ENCODE measurements around the gene TSHZ2. TPM values are rescaled to one million over a fixed set of nuclear protein-coding genes. Genes with fewer than 3 reads are reported as not detected.
A peak's percentile ranks its signal among the peaks of the same experiment; 100 is the strongest.
"Not testable (repeated sequence)": the region's sequence is repeated elsewhere in the genome, so short reads cannot be mapped to it uniquely, and the experiment has no call there.

The TSHZ2 gene
- total RNA-seq, 1 experiment from 2014 or later, result 0.05 TPM

DNA sequence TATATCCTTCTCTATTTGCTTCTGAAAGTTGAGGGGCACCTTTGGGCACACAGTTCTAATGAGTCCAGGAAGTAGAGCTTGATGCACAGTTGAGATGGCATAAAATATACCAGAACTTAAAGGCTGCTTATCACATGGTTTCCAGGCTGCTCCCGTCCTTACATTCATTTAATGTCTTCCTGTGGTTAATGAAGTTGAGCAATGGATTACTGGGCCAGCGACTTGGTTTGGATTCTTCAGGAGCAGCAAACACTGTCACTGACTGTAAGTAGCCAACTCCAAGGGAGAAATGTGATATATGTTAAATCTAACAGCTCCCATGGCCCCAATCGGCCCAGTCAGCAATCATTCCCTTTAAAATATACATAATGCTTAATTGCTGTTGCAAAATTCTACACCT lies 9.0 kb upstream of the TSHZ2 start:
- DNase-seq (ENCODE audit: low spot score), result no peak

DNA sequence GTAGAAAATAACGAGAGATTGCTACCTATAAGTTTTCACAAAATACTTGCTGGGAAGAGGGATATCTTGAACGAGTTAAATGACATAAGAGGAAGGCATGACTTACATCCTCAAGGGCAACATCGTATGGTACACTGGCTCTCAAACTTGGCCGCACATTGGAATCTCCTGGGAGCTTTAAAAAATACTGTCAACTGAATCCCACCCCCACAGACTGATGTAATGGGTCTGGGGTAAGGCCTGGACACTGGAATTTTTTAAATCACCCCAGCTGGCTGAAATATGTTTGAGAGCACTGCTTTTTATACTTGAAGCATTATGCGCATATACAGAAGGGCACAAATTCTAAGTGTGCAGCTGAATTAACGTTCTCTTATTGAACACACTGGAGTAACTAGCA lies 8.0 kb upstream of the TSHZ2 start:
- DNase-seq (ENCODE audit: low spot score), result no peak

DNA sequence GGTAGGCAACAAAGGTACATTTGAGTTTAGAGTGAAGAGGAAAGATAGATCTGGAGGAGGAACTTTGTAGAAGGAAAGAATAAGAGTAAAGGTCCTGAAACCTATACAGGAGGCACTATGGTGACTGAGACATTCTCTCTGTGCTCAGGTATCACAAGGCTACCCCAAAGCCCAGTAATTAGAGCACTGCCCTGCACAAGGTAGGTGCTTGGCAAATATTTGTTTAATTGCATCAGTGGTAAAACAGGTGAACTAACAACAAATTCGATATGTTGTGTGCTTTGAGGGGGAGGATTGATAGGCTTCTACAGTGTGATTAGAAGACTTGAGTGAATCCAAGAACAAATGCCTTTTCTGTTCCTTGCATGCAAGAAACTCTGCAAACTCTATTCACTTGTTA lies 6.8 kb upstream of the TSHZ2 start:
- no peak for DNase-seq (ENCODE audit: low spot score)

DNA sequence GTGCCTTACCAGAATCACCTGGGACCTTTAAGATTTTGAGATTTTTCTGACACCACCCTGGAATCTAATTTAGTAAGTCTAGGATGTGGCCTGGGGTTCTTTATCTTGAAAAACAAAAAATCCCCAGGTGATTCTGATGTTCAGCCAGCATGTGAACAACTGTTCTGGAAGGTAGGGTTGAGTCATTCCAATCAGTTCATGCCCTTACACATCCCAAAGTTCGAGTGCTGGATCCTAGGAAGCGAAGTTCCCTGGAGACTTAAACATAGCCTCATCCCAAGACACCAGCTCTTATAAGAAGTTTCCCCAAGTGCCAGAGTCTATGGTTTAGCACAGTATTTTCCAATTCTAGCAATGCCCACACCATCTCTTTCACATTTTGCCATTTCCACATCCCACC lies 6.3 kb upstream of the TSHZ2 start:
- no peak for DNase-seq (ENCODE audit: low spot score)

DNA sequence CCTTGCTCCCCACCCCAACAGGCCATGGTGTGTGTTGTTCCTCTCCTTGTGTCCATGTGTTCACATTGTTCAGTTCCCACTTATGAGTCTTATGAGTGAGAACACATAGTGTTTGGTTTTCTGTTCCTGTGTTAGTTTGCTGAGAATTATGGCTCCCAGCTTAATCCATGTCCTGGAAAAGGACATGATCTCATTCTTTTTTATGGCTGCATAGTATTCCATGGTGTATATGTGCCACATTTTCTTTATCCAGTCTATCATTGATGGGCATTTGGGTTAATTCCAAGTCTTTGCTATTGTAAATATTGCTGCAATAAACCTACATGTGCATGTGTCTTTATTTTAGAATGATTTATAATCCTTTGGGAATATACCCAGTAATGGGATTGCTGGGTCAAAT lies 5.6 kb upstream of the TSHZ2 start:
- DNase-seq (ENCODE audit: low spot score), result not testable (repeated sequence)

DNA sequence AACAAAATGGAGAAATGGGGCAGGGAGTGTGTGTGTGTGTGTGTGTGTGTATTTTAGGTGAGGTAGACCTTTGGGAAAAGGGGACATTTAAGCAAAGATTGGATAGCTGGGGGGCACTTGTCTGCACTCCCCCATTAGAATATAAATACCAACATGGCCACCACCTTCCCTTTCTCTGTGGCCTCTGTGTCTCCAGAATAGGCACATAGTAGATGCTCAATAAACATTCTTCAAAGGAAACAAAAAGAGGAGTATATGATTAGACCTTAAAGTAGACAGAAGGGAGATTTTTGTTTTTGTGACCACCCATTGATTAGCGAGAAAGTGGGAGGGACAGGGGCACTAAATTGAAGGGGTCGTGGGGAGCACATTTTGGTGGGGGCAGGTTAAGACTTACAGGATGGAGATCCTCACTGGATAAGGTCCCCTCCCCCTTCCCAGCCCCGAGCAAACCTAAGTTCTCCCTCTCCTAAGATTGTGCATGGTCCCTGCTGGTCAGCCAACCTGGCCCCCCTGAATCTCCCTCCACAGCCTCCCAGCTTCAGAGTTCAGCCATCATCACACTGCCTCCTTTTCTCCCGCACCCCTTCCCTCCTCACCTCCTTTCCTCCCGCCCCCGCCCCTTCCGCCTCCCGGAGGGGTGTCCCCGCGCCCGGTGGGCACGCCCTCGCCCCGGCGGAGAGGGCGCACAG lies 514 bp upstream of the TSHZ2 start:
- no peak for DNase-seq (ENCODE audit: low spot score)

DNA sequence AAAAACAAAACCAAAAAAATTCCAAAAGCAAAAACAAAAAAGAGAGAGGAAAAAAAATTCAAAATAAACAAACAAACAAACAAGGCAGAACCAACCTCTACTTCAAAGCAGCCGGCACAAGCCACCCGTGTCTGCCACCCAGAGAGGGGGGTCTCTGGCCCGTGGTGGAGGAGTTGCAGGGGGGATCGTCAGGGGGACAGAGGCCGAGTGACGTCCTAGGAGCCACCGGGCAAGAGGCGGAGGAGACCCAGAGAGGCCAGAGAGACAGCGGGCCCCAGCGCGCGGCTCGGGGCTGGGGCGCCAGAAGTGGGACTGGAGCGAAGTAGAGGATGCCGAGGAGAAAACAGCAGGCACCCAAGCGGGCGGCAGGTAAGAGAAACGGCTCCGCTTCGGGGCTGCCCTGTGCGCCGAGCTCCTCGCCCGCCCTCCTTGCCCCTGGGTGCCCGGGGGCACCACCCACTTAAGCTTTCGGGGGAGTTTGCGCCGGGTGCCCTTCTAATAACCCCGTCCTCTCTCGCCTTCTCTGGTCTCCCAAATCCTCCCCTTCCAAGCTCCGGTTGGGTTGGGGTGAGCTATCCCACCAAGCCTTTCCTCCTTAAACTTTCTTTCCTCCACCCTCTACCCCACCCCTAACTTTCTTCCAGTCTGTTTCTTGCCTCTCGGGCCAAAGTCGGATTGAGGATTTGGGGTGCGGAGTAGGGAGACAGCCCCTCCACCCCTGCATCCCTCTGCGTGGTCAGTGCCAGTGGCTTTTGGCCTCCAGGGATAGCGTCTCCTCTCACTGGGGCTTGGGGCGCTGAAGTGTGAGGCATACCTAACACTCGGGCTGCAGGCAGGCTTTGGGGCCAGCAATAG lies 1.0 kb downstream of the TSHZ2 start:
- peak; percentile 35 for DNase-seq (ENCODE audit: low spot score)

DNA sequence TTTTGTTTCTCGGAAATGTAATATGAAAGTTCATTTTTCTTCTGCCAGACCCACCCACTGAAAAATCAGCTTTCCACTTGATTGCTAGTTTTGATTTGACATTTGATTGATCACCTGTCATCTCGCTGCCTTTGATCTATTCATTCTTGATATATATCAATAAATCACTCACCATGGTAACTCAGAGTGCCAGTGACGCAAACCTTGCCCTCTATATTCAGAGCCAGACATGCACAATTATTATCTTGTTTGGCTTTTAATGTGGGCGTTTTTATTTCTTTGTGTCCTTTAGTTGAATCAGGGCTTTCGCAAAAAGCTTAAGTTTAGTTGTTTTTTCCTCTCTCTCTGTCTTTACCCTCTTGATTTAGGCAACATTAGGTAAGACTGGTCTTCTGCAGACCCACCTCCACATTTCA lies 2.0 kb downstream of the TSHZ2 start:
- peak; percentile 36 for DNase-seq (ENCODE audit: low spot score)

DNA sequence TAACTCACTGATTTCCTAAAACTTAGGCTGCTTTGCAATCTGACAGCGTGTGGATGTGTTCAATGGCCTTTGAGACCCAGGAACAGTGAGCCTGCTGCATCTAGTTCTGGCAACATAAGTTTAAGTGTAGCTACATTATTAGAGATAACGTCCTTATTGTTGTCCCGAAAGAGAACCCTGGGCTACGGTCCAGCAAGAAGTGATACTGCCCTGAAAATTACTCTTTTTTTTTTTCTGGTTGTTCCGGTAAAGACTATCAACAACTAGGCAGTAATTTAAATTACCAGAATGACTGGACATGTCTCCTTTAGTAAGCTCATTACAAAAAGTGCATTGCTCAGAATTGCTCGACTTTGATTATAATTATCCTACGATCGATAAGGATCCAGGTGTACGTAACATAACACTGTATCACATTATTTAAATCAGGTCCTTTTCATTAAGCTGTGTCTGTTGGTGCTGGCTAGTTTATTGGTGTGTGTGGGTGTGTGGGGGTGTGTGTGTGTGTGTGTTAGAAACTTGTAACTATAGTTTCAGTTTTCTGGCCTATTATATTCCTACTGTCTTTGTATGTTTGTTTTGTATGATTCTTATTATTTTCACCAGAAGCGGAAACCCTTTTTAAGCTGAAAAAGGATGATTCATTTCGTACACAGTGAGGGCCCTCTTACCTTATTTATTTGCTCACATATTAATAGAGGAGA lies 3.0 kb downstream of the TSHZ2 start:
- DNase-seq (ENCODE audit: low spot score), result no peak

DNA sequence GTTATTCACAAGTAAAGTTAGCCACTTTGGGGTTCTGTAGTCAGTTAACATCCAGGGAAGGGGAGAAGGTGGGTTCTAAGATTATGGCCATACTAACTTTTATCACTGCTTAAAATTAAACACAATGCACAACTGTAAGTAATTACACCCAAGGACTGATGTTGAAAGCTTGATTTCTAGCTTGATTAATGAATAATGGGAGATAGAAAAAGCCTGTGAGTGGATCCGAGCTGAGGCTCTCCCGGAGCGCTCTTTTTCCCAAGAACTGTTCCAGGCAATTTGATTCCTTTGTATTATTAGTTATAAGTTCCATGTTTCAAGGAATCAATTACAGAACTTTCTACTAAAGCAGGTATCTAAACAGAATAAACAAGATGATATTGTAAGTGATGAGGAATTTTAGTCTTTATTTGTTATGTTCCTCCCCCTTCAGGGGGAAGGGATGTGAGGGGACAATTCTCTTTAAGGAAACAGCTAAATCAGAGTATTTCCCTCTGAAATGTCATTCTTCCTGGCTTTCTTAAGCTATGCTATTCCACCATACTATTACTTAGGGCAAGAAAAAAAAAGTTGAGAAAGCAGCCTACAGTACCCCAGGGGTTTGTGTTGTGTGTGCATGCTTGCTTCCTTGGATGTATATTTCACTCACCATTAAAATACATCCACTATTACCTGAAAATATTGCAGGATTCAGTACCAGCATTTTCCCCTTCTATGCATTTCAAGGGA lies 3.8 kb downstream of the TSHZ2 start:
- no peak for DNase-seq (ENCODE audit: low spot score)

DNA sequence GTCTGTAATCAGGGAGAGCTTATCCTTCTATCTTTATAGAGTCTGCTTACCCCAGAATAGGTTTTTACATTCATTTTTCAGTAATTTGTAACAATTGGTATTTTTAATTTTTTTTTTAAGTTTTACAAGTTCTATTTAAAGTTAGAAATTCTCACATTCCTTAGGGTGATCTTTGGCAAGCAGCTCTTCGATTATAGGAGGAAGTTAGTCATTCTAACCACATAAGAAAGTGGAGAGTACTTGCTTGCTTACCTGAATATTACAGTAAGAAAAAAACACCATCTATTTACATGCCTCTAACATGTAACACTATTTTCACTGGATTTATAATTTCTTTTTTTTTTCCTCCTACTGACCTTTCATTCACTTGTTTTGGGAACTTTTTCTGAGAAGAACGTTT lies 6.7 kb downstream of the TSHZ2 start:
- DNase-seq (ENCODE audit: low spot score), result no peak

DNA sequence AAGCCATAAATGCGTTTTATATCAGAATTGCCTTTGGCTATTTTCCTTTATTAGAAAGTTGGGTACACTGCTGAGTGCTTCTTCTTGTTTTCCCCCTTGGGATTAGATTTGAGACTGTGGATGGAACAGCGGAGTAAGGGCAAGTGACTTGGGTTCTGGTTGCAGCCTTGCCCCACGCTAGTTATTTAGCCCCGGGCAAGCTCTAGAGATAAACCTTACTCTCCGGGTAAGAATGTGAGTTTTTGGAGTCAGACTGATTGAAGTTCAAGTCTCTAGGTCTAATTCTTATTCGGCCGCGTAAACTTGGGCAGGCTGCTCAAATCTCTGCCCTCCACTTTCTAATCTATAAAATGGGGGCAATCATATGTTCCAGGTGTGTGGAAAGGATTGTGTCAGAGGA lies 8.9 kb downstream of the TSHZ2 start:
- DNase-seq (ENCODE audit: low spot score), result no peak

DNA sequence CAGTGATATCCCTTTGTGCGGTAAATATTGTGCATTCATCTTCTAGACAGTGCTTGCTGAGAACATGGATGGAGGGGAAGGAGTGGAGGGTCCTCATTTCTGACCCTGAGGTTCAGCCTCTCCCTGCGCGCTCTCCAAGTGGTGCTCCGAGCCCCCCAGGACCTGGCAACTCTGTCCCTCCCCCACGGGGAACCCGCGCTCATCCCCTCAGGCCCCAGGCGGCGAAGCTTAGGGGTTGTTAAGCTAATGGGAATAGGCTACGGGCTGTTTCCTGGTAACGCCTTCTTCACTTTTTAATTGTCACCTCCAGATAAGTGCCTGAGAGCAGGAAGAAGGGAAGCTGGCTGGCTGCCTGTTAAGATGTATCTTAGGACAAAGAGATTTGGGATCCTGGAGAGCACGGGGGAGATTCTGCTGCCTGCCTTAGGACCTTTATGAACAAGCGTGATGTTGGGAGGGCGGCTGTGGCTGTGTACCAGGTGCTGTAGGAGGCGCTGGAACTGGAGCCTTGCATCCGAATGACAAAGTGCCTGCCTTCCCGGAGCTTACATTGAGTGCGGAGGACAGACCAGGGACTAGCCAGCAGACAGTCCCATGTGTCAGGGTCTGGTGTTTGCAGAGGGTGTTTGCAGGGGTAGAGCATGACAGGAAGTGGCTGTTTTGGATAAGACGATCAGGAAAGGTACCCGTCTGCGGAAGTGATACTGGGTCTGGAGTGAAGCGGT lies 11.7 kb downstream of the TSHZ2 start:
- DNase-seq (ENCODE audit: low spot score), result no peak

DNA sequence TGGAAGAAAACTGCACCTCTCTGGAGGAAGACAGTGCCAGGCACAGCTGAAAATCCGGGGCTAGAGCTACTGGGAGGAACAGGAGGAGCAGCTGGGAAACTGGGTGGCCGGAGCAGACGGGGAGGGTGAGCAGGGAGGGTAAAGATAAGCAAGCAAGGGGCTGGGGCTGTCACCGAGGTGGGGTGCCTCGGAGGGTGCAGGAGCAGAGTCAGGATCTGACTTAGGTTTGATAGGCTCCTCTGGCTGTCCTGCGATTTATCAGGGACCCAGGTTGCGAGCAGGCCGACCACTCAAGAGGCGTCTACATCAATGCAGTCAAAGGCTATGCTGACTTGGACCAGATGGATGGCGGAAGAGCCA lies 12.3 kb downstream of the TSHZ2 start:
- no peak for DNase-seq (ENCODE audit: low spot score)

DNA sequence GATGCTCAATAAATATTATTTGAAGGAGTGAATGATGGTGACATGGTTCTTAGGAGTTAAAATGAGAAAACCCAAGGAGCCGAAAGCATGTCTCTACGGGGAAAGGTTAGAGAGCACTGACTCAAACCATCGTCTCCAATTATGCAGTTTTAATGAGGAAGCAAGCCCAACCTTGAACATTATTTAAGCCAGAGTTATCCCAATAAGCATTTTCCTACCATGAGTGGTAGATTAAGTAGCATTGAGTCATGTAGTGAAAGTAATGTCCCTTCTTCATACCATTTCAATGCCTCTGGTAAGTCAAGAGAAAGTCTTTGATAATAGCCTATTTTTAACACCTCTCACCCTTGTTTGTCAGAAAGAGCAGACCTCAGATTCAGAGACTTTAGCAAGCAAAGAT lies 13.5 kb downstream of the TSHZ2 start:
- no peak for DNase-seq (ENCODE audit: low spot score)

DNA sequence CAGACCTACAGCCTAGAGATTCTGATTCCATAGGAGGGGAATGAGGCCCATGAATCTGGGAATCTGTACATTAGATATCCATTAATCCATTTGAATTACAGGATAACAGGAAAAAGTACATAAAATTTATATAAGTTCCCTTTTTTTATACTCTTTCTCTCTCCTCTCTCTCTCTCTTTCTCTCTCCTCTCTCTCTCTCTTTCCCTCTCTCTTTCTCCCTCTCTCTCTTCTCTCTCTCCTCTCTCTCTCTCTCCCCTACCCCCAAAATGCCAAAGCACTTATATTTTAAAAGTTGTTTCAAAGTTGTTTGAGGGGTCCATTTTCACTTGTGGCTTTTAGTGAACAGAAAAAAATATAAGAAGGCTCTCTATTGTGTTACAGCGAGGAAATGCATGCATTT lies 15.1 kb downstream of the TSHZ2 start:
- DNase-seq (ENCODE audit: low spot score), result no peak

DNA sequence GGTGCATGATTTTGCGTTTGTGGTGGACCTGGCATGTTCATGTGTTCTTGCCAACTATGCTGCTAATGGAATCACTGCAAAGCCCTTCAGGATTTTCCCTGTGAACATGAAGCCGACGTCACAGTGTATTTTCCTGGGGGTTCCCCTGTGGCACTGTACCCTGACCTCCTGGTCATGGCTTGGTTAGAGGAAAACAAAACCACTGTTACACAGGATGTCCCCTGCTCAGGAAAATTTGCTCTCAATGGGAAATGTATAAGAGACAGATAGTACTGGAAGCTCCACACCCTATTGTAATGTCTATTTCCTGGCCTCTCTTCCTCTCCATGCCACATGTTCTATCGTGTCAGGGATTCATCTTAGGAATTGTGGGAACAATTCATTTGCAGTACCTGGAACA lies 19.7 kb downstream of the TSHZ2 start:
- no peak for DNase-seq (ENCODE audit: low spot score)

DNA sequence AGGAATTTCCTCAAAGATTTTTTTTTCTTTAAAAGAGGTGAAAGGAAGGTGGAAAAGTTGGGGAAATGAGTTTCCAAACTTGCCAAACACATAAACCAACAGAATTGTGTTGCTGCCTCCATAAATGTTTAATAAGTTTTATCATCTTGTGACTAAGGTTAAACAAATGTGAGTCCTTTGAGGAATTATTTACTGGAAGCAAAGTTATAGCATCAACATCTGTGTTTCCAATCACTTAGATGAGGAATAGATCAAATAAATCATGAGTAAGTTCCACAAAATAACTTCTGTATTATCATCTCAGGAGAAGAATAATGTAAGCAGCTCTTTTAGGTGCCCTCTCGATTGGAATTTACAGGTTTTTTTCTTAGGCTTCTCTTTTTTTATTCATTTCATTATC lies 20.5 kb downstream of the TSHZ2 start:
- no peak for DNase-seq (ENCODE audit: low spot score)

DNA sequence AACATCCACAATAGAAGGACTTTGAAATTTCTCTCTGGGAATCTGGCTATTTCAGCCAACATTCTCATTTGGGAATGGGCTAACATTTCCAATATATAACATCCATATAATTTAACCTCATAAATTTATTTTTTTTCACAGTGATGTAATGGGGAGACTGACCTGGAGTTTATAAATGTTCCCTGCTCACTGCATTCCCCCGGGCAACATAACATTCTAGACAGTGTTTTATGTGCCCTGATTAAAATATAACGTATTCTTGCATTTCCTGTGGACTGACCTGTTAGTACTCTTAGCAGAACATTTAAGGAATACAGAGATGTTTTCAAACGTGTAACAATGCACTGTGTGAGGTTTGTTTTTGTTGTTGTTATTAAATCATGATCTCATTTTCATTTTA lies 20.9 kb downstream of the TSHZ2 start:
- no peak for DNase-seq (ENCODE audit: low spot score)

DNA sequence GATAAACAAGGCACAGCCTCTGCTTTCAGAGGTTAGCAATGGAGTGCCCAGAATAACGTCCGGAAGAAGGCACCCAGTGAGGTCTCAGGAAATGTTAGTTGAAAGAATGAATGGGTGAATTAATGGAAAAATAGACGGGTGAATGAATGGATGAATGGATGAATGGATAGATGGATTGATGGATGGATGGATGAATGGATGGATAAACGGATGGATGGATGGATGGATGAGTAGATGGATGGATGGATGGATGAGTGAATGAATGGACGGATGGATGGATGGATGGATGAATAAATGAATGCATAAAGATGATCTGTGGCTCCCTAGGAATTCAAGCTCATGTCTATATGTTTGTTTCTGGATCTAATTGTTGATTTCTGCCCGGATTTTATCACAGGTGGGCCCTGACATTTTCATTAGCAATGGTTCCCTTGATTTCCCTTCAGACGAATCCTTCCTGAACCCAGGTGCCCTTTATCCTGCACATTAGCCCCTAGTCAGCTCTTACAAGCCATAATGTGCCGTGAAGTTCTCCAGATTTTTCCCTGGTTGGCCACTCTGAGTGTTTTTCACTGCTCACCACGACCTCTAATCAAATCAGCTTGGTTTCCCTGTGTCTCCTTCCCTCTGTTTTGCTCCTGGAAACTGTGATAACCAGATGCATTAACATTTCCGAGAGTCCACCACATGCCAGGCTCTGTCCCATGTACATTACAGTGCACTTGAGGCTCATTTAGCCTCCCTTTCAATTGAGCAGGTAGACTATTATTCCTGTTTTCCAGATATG lies 22.2 kb downstream of the TSHZ2 start:
- DNase-seq (ENCODE audit: low spot score), result no peak

DNA sequence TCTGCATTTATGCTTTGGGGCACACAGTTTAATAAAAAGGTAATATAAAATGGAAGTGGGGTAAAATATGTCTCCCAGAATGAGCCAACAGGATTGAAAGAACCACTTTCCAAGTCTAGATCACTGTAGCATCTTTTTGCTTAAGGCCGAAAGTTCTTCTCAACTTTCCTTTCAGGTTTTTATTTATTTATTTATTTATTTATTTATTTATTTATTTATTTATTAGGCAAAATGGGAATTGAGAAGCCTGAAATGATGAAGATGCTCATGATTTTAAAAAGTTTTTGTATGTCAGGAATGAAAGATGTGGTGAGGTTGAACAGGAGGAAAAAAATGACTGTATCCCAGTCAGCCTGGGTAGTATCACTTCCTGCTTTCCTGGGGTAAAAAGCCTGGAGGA lies 24.0 kb downstream of the TSHZ2 start:
- no peak for DNase-seq (ENCODE audit: low spot score)

All from HT-29 (cell line).